Epithelial cell of proximal tubule (primary cell): ENCODE measurements around the gene LINC00305. TPM values are rescaled to one million over a fixed set of nuclear protein-coding genes. Genes with fewer than 3 reads are reported as not detected.

Source experiments
- DNase-seq: peaks from one replicate; pipeline ENCODE4 v3.0.0-alpha.2; 2011; ENCODE audit warnings: low read depth
- H3K4me3 ChIP-seq: 2 replicates; pipeline ENCODE4 v1.5.1; 2011; ENCODE audit warnings: low read depth, mild to moderate bottlenecking, low read length
- CTCF ChIP-seq: conservative IDR thresholded peaks from 2 replicates; pipeline ENCODE4 v1.5.1; 2012; ENCODE audit warnings: low read depth, mild to moderate bottlenecking, low read length
- total RNA-seq: library from RNA; depleted of rRNA; stranded (reverse); fragments of >200 nt; gene quantifications from 2 replicates; pipeline ENCODE4 v1.2.3, GENCODE V29; 2015

The LINC00305 gene
- total RNA-seq, 1 donor from 2014 or later: not detected

DNA sequence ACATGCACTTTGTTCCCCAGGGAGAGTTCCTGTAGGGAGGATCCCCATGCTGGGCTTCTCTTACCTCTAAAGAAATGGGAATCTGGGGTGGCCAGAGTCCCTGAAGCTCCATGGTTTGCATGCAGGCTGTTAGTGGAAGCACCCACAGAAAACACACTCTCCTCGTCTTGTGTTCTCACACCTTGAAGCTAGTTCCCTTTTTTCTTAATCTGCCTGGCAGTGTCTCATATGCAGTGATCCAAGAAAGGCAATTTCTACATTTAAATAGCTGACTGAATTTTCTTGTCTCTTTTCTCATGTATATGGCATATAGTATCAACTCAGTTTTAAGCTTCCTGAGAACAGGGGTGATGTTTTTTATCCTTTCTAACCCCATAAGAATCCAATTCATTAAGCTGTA, 65.0 kb downstream of the LINC00305 start:
- no peak for TF ChIP-seq CTCF
- DNase-seq: no peak
- H3K4me3 ChIP-seq: no peak overlapping the region

- TF ChIP-seq CTCF: no peak
These were observed 66.4 kb downstream of the LINC00305 start for GRCh38 chr18:64082513-64082912.

GRCh38 chr18:64082054-64082453, 66.8 kb downstream of the LINC00305 start:
- no peak for DNase-seq
- H3K4me3 ChIP-seq: no peak overlapping the region
- TF ChIP-seq CTCF: no peak

More at GRCh38 chr18:64082513-64082912, 66.4 kb downstream of the LINC00305 start:
- H3K4me3 ChIP-seq: no peak overlapping the region
- no peak for DNase-seq

- no peak for TF ChIP-seq CTCF
- H3K4me3 ChIP-seq: no peak overlapping the region
- no peak for DNase-seq
These were observed 74.9 kb downstream of the LINC00305 start for GRCh38 chr18:64073971-64074370.

DNA sequence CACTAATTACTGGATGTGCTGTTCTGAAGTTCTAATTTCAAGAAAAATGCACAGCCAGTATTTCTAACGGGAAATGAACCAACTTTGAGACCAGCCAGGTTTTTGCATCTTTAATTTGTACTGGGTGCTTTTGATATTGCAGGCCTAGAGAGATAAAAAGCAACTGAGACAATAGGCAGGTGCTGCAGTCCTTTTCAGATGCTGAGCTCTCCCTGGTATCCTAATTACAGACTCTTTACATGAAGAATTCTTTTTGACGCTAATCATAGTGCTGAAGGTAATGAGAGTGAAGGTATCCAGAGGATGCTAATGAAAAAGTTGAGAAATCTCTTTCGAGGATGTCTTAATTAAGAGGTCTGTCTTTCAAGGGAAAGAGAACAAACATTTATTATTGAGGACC, 93.9 kb downstream of the LINC00305 start:
- DNase-seq: no peak
- H3K4me3 ChIP-seq: no peak overlapping the region
- TF ChIP-seq CTCF: no peak

DNA sequence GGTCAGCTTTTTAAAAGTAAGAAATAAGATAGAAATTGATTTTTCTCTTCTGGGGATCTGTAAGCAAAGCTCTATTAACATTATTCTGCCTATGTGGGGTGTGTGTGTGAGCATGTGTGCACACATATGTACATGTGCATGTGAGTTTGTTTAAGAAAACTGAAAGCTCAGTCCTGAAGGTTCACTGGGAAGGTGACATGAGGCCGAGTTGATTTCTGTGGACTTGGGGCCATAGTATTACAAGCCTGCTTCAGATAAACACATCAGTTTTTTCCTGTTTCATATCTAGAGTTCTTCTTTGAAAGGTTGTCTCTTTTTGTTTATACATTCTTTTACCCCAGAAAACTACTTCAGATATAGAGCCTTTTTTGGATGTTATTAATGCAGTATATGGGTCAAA, 95.6 kb downstream of the LINC00305 start:
- no peak for TF ChIP-seq CTCF
- no peak overlapping the region for H3K4me3 ChIP-seq
- DNase-seq: no peak

DNA sequence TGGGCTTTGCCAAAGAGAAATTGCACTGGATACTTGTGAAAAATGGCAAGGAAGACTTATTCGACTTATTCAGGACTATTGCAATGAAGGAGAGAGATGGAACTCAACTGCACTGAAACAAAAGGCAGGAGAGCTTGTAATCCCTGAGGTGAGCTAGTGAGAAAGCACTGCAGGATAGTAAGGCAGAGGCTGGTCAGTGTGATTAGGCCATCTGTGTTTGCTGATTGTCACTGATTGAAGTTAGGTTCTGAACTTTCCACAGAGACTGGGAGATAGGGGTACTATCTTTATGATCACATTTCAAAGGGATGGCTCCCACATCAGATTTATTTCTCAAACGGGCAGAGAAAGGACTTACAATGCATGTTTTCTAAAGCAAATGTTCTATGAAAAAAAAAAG, 96.1 kb downstream of the LINC00305 start:
- TF ChIP-seq CTCF: no peak

More for the DNA sequence above, 96.1 kb downstream of the LINC00305 start:
- no peak overlapping the region for H3K4me3 ChIP-seq
- DNase-seq: no peak
